ENCODE results near the gene PNPLA2. TPM values are rescaled to one million over a fixed set of nuclear protein-coding genes. Genes with fewer than 3 reads are reported as not detected.

PNPLA2 gene
- total RNA-seq, 1 experiment from 2014 or later: 202 TPM

DNA sequence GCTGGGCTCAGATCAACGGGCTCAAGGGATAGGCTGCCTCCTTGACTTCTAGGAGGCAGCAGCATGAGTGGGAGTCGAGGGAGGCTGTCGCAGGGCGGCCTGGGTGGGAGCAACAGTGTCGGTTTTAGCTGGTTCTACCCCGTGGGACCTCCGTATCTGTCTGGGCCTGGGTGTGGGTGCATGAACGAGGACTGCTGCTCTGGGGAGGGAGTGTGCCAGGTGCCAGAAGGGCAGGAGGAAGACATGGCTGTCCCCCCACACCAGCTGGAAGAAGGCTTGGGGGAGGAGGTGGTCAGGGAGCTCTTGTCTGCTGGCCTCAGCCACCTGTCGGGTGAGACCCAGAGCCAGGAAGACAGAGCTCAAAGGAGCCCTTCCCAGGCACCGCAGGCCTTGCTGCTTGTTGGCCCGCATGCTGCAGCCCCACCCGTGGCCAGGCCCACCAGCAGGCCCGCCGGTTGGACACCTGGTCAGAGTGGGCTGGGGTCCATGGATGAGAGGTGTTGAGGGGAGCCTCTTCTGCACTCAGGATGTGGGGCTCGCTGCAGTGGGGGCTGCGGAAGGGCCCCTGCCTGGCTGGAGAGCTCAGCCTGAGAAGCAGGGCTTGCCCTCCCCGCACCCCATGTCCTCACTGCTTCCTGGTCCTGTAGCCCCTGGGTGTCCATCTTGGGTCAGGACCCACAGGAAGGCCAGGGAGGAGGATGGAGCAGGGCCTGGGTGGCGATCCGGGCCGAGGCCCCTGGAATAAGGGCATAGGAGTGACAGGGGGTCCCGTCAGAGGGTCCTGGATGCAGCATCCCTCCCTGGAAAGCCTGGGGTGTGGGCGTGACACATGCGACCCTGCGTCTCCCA, 32.3 kb upstream of the PNPLA2 start:
- DNase-seq (ENCODE audit: low spot score): no peak

DNA sequence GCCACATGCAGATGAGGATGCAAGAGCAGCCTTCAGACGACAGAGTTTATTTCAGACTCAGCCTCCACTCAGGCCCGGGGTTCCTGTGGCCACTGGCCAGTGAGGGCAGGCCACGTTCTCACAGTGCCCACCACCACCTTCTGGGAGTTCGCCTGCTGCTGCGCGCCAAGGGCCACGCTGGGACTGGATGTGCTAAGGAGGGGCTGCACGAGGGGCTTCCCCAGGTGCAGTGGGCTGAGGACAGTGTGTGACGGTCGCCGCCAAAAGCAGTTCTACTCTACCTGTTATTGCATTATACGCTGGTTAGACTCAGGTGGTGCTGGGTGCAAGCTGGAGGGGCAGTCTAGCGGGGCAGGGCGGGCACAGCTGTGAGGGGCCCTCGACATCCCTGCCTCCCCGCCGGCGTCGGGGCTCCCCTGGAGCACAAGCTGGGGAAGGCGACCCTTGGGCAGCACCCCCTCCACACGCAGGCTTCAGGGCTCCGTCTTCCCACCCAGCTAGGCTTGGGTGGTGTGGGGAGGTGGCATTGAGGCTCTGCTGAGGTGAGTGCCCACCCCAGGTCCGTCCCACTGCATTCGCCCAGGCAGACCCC, 31.5 kb upstream of the PNPLA2 start:
- no peak for DNase-seq (ENCODE audit: low spot score)

- DNase-seq (ENCODE audit: low spot score): no peak
Observed at GRCh38 chr11:788009-788640, 30.6 kb upstream of the PNPLA2 start.

- no peak for DNase-seq (ENCODE audit: low spot score)
Observed at GRCh38 chr11:788953-789940, 29.5 kb upstream of the PNPLA2 start.

DNA sequence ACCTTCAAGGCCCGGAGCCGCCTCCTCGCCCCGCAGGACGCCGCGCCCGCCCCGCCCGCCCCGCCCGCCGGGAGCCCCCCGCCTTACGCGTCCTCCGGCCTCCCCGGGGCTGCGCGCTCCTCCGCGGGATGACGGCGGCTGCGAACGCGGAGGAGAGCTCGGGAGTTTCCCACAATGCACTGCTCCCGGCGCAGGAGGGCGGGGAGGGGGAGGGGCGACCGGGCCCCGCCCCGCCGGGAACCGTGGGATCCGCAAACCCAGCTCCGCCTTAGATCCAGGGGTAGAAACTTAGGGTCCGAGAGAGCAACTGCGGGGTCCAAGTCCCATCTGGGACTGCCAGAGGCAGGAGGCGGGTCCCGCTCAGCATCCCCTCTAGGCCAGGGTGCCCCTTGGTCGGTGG, 28.8 kb upstream of the PNPLA2 start, which contains the start of gene CEND1:
Gene CEND1 (minus strand): TSS at position 148 of the 400 bp plus-strand sequence. CDS start 1,514 bp downstream, outside the sequence.
- no peak for DNase-seq (ENCODE audit: low spot score)

DNA sequence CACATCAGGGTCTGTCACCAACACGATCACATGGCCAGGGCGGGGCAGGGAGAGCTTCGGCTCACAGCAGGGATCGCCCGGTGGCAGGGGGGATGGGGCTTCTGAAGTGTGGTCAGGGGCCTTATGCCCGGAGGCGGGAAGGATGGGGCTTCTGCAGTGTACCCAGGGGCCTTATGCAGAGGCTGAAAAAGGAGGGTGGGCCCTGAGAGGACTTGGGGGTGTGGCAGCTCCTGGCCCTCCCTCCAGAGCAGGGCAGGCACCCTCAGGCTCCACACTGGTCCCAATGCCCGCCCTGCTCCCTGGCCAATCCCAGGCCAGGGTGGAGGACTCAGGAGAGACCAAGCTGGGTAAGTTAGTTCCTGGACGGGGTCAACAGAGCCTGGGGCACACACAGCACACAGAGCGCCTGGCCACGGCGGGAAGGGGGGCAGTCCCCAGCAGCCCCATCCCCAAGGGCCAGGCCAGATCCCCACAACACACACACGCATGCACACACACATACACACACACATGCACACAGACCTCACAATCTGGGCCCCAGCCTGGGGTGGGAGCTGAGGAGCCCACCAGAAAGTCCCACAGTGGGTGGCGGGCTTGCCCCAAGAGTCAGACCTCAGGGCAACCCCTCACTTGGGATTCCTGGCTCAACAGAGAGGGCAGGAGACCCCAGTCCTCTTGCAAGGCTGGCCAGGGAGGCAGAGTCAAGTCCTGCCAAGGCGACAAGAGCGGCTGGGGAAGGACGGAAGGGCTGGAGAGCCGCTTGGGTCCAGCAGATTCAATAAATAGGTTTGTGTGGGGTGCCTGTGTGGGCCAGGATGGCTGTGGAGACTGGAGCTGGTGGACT, 27.8 kb upstream of the PNPLA2 start:
- peak; percentile 61 for DNase-seq (ENCODE audit: low spot score)

GRCh38 chr11:791658-792534, 26.8 kb upstream of the PNPLA2 start:
- DNase-seq (ENCODE audit: low spot score): no peak

DNA sequence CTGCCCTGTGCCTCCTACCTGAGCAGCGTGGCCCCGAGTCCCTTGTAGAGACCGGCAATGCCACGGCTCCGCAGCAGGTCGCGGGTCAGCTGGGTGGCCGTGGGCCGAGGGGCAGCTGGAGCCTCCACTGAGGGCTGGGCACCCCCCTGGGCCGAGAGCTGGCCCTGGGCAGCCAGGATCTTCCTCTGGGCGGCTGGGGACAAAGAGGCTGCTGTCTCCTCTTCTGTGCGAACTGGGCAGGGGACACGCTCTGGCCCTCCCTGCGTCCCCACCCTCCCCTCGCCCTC, 26.2 kb upstream of the PNPLA2 start:
- DNase-seq (ENCODE audit: low spot score): no peak

GRCh38 chr11:792873-793272, 25.8 kb upstream of the PNPLA2 start:
- DNase-seq (ENCODE audit: low spot score): no peak

- no peak for DNase-seq (ENCODE audit: low spot score)
Observed at GRCh38 chr11:793556-793955, 25.2 kb upstream of the PNPLA2 start.

GRCh38 chr11:794013-794765, 24.5 kb upstream of the PNPLA2 start:
- DNase-seq (ENCODE audit: low spot score): no peak

- DNase-seq (ENCODE audit: low spot score): peak; percentile 50
Observed at GRCh38 chr11:794766-795633, 23.7 kb upstream of the PNPLA2 start.

DNA sequence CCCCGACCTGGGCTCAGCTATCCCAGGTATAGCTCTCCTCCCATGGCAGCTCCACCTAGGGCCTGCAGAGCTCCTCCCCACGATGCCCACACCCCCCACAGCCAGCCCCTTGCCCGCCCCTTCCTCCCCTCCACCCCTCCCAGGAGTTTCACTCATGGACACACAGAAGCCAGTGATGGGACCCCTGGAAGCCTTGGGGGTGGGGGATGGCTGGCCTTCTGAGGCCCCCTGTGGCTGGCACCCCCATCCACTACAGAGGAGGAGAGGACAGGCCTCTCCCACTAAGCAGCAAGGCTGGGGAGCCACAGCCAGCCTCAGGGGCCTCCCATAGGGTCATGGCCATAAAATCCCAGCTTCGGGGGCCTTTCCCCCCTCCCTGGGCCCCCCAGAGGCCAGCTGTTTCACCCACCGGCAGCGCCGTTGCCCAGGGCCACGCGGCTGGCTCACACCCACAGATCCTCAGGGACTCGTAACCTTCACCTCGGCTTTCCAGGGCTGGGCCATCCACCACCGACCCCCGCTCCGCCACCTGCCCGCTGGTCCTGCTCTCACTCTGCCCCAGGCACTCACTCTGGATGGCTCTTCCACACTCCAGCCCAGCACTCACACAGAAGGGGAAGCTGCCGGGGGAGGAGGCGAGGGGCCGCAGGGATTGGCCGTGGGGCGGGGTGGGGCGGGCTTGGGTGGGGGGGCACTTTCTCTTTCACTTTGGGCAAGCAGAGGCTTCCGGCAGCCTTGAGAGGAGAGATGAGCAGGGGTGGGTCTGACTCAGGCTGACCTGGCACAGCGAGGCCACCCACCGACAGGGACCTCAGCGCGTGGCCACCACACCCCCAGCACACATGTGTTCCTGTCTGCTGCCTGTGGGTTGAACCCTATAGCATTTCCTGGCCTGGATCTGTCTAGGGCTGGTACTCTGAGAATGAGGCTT, 22.8 kb upstream of the PNPLA2 start:
- DNase-seq (ENCODE audit: low spot score): peak; percentile 61

- DNase-seq (ENCODE audit: low spot score): peak; percentile 59
Observed at GRCh38 chr11:796565-797295, 22.0 kb upstream of the PNPLA2 start.

- peak; percentile 84 for DNase-seq (ENCODE audit: low spot score)
Observed at GRCh38 chr11:797296-798092, 21.2 kb upstream of the PNPLA2 start.

Measured in HT-29 (cell line).